WTC11 (cell line): ENCODE results near the gene FCGR3A.
"Not testable (repeated sequence)": the region's sequence is repeated elsewhere in the genome, so short reads cannot be mapped to it uniquely, and the experiment has no call there.

ENCODE experiments used
- ATF2 ChIP-seq: sonication (generic); formaldehyde crosslinking; IDR thresholded peaks from 2 replicates; pipeline ENCODE4 v1.8.1; 2022; ENCODE audit warnings: low read depth, missing genetic modification reagents, borderline replicate concordance
- ATF3 ChIP-seq: sonication (generic); formaldehyde crosslinking; conservative IDR thresholded peaks from 2 replicates; pipeline ENCODE4 v1.8.1; 2022; ENCODE audit warnings: mild to moderate bottlenecking, missing genetic modification reagents
- CTCF ChIP-seq: fragments of 200-600 bp; IDR thresholded peaks from 2 replicates; pipeline ENCODE4 v1.8.0; 2022; ENCODE audit warnings: antibody characterized with exemption
- ESRRA ChIP-seq: sonication (generic); formaldehyde crosslinking; IDR thresholded peaks from 2 replicates; pipeline ENCODE4 v1.8.1; 2022; ENCODE audit warnings: mild to moderate bottlenecking, missing genetic modification reagents, borderline replicate concordance
- HMGXB4 ChIP-seq: sonication (generic); formaldehyde crosslinking; IDR thresholded peaks from 2 replicates; pipeline ENCODE4 v1.8.1; 2023; ENCODE audit warnings: mild to moderate bottlenecking, moderate library complexity, missing genetic modification reagents
- IRF2 ChIP-seq: sonication (generic); formaldehyde crosslinking; IDR thresholded peaks from 2 replicates; pipeline ENCODE4 v1.8.0; 2022; ENCODE audit warnings: low read depth, missing genetic modification reagents, borderline replicate concordance
- NR3C1 ChIP-seq: sonication (generic); formaldehyde crosslinking; conservative IDR thresholded peaks from 2 replicates; pipeline ENCODE4 v1.8.1; 2023; ENCODE audit warnings: low read depth, mild to moderate bottlenecking, missing genetic modification reagents
- TCF7 ChIP-seq: sonication (generic); formaldehyde crosslinking; IDR thresholded peaks from 2 replicates; pipeline ENCODE4 v1.8.0; 2022; ENCODE audit warnings: mild to moderate bottlenecking, low read depth, missing genetic modification reagents, moderate library complexity
- ZNF263 ChIP-seq: sonication (generic); formaldehyde crosslinking; IDR thresholded peaks from 2 replicates; pipeline ENCODE4 v1.8.1; 2022; ENCODE audit warnings: low read depth, mild to moderate bottlenecking, moderate library complexity, missing genetic modification reagents
- ZNF396 ChIP-seq: fragments of 250-450 bp; sonication (Bioruptor Pico); IDR thresholded peaks from 2 replicates; pipeline ENCODE4 v1.8.0; 2021; ENCODE audit warnings: mild to moderate bottlenecking, moderate library complexity, borderline replicate concordance
- ZNF671 ChIP-seq: fragments of 250-450 bp; sonication (Bioruptor Pico); IDR thresholded peaks from 2 replicates; pipeline ENCODE4 v1.8.0; 2021; ENCODE audit warnings: mild to moderate bottlenecking
- TF ChIP-seq, protein P1 (sequence below): sonication (generic); formaldehyde crosslinking; IDR thresholded peaks from 2 replicates; pipeline ENCODE4 v1.8.1; 2023; ENCODE audit warnings: mild to moderate bottlenecking, missing genetic modification reagents, moderate library complexity
- TF ChIP-seq, protein P2 (sequence below): sonication (generic); formaldehyde crosslinking; IDR thresholded peaks from 2 replicates; pipeline ENCODE4 v1.8.1; 2022; ENCODE audit warnings: missing genetic modification reagents, borderline replicate concordance

- not testable (repeated sequence) for TF ChIP-seq NR3C1 (CRISPR knock-in tag); ATF2 (CRISPR knock-in tag); CTCF; ZNF263; ZNF396 (CRISPR knock-in tag); IRF2 (CRISPR knock-in tag); ESRRA (CRISPR knock-in tag); TCF7 (CRISPR knock-in tag); ATF3 (CRISPR knock-in tag); ZNF671 (CRISPR knock-in tag); HMGXB4 (CRISPR knock-in tag)
- TF ChIP-seq, protein P1, sequence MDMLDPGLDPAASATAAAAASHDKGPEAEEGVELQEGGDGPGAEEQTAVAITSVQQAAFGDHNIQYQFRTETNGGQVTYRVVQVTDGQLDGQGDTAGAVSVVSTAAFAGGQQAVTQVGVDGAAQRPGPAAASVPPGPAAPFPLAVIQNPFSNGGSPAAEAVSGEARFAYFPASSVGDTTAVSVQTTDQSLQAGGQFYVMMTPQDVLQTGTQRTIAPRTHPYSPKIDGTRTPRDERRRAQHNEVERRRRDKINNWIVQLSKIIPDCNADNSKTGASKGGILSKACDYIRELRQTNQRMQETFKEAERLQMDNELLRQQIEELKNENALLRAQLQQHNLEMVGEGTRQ (CRISPR knock-in tag), result not testable (repeated sequence)
- TF ChIP-seq, protein P2, sequence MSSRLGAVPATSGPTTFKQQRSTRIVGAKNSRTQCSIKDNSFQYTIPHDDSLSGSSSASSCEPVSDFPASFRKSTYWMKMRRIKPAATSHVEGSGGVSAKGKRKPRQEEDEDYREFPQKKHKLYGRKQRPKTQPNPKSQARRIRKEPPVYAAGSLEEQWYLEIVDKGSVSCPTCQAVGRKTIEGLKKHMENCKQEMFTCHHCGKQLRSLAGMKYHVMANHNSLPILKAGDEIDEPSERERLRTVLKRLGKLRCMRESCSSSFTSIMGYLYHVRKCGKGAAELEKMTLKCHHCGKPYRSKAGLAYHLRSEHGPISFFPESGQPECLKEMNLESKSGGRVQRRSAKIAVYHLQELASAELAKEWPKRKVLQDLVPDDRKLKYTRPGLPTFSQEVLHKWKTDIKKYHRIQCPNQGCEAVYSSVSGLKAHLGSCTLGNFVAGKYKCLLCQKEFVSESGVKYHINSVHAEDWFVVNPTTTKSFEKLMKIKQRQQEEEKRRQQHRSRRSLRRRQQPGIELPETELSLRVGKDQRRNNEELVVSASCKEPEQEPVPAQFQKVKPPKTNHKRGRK (CRISPR knock-in tag), result not testable (repeated sequence)
Measured at GRCh38 chr1:161548749-161549406, 740 bp downstream of the FCGR3A start.
